Measurements from ENCODE around the gene POMP. TPM values are rescaled to one million over a fixed set of nuclear protein-coding genes. Genes with fewer than 3 reads are reported as not detected.

Gene POMP
- polyA plus RNA-seq, 2 of the 4 experiments (the other 2 are of a cell fraction), result 105 to 111 TPM

GRCh38 chr13:28684257-28684656, 25.3 kb downstream of the POMP start:
- ChIA-PET POLR2A (no interaction called here), CTCF (no interaction called here)
- DNase-seq (ENCODE audit: low read depth in 1 of 2, low spot score in 1 of 2) (peak in 1 of 2 experiments; percentile 11), FAIRE-seq (no peak), ATAC-seq (peak; percentile 30 to 33; a peak in 3 of 6 replicates)
- H3K4me2 ChIP-seq, result no peak overlapping the region
- no peaks in the 10 kb centered on the region for H3K4me1 ChIP-seq
- TF ChIP-seq JUNB (IDR thresholded peaks at IDR 0.05) (no peak), FOSL2 (IDR thresholded peaks at IDR 0.05) (no peak), FOSL2 (CRISPR knock-in tag; IDR thresholded peaks at IDR 0.05) (no peak), CTCF (IDR thresholded peaks at IDR 0.05) (no peak), RNF2 (IDR thresholded peaks at IDR 0.05; ENCODE audit: borderline replicate concordance, low read depth) (no peak), ZNF302 (CRISPR knock-in tag; IDR thresholded peaks at IDR 0.05) (no peak), HEYL (CRISPR knock-in tag; IDR thresholded peaks at IDR 0.05) (no peak), RFX5 (IDR thresholded peaks at IDR 0.05) (no peak), HOXB5 (CRISPR knock-in tag; IDR thresholded peaks at IDR 0.05) (no peak), MYC (IDR thresholded peaks at IDR 0.05; ENCODE audit: borderline replicate concordance, low read length) (no peak), MAFK (IDR thresholded peaks at IDR 0.05; ENCODE audit: partially characterized antibody) (no peak), CEBPB (IDR thresholded peaks at IDR 0.05) (no peak), EP300 (IDR thresholded peaks at IDR 0.05) (no peak), TFCP2L1 (CRISPR knock-in tag; IDR thresholded peaks at IDR 0.05) (no peak), HOXB13 (CRISPR knock-in tag; IDR thresholded peaks at IDR 0.05; ENCODE audit: low read depth) (no peak), GATA3 (IDR thresholded peaks at IDR 0.05; ENCODE audit: borderline replicate concordance) (no peak), EHMT2 (IDR thresholded peaks at IDR 0.05; ENCODE audit: low read depth) (no peak), HOXA7 (CRISPR knock-in tag; IDR thresholded peaks at IDR 0.05) (no peak), POLR2AphosphoS2 (conservative IDR thresholded peaks at IDR 0.05; ENCODE audit: low read length) (no peak)
- no peak overlapping the region for H3K27ac ChIP-seq
- H3K9me3 ChIP-seq, result no peaks in the 10 kb centered on the region
- H3K4me3 ChIP-seq, result no peak overlapping the region
- no CpG with 5 or more reads among the region's 7 CpGs for WGBS (ENCODE audit: missing lambda C conversion rate)

- TF ChIP-seq MAX (IDR thresholded peaks at IDR 0.05) (no peak), CBX2 (IDR thresholded peaks at IDR 0.05; ENCODE audit: borderline replicate concordance, low read depth) (no peak), FOSL2 (IDR thresholded peaks at IDR 0.05) (no peak), FOSL2 (CRISPR knock-in tag; IDR thresholded peaks at IDR 0.05) (no peak), CBX8 (IDR thresholded peaks at IDR 0.05) (no peak), NFE2L2 (conservative IDR thresholded peaks at IDR 0.05; ENCODE audit: low read length) (no peak), SMC3 (IDR thresholded peaks at IDR 0.05) (no peak), EHF (CRISPR knock-in tag; IDR thresholded peaks at IDR 0.05) (no peak), POLR2AphosphoS2 (conservative IDR thresholded peaks at IDR 0.05; ENCODE audit: low read length) (no peak), JUNB (IDR thresholded peaks at IDR 0.05) (no peak), ESRRA (IDR thresholded peaks at IDR 0.05; ENCODE audit: borderline replicate concordance, low read length) (no peak), EHMT2 (IDR thresholded peaks at IDR 0.05; ENCODE audit: low read depth) (no peak), ZNF302 (CRISPR knock-in tag; IDR thresholded peaks at IDR 0.05) (no peak), REST (IDR thresholded peaks at IDR 0.05) (no peak), PHF8 (IDR thresholded peaks at IDR 0.05; ENCODE audit: borderline replicate concordance, low read depth) (no peak), TP53 (CRISPR knock-in tag; IDR thresholded peaks at IDR 0.05) (no peak), E2F6 (IDR thresholded peaks at IDR 0.05; ENCODE audit: borderline replicate concordance, low read depth) (no peak)
- Histone ChIP-seq H3K27ac (no peak overlapping the region), H3K4me2 (no peak overlapping the region), H3K4me3 (no peak overlapping the region), H3K9me3 (no peaks in the 10 kb centered on the region), H3K4me1 (no peaks in the 10 kb centered on the region)
- CTCF ChIA-PET, result no interaction called here
- POLR2A ChIA-PET, result no interaction called here
- peak in 1 of 2 experiments; percentile 43; a peak in 2 of 6 replicates for ATAC-seq
- no peak for FAIRE-seq
- WGBS (ENCODE audit: missing lambda C conversion rate), result 83% methylated on average over 8 of the region's 12 CpGs
- no peak for DNase-seq (ENCODE audit: low read depth in 1 of 2, low spot score in 1 of 2)
Observed at GRCh38 chr13:28685114-28685513, 26.2 kb downstream of the POMP start.

All from A549 (cell line).